K562 (cell line): Measurements from ENCODE around the gene FAF2. TPM values are rescaled to one million over a fixed set of nuclear protein-coding genes. Genes with fewer than 3 reads are reported as not detected.

Experiments
- ADNP ChIP-seq: fragments of 200-800 bp; sonication (Bioruptor generic); IDR thresholded peaks from 2 replicates; pipeline ENCODE4 v1.6.1; 2016; ENCODE audit warnings: missing genetic modification characterization, missing compliant biosample characterization
- BACH1 ChIP-seq: fragments of 200-800 bp; sonication (Bioruptor generic); IDR thresholded peaks from 2 replicates; pipeline ENCODE4 v1.6.1; 2016; ENCODE audit warnings: missing genetic modification characterization, missing compliant biosample characterization
- FOS ChIP-seq: IDR thresholded peaks from 3 replicates; pipeline ENCODE4 v1.6.1; 2011; ENCODE audit not compliant: insufficient read length; ENCODE audit errors: extremely low read depth
- FOXA3 ChIP-seq, 2 experiments: fragments of 450-650 bp in 1 of 2; sonication (generic) in 1 of 2; formaldehyde crosslinking; IDR thresholded peaks in 1 of 2; conservative IDR thresholded peaks in 1 of 2; 2 replicates each; pipeline versions ENCODE4 v1.4.0 to v1.8.0; 2020 to 2022; ENCODE audit warnings: mild to moderate bottlenecking in 2 of 2, missing genetic modification reagents in 1 of 2
- HDGF ChIP-seq: fragments of 450-650 bp; IDR thresholded peaks from 2 replicates; pipeline ENCODE4 v1.6.1; 2016
- NRF1 ChIP-seq, 2 experiments: fragments of 450-650 bp; IDR thresholded peaks in 1 of 2; conservative IDR thresholded peaks in 1 of 2; 2 replicates each; pipeline ENCODE4 v1.6.1; 2014; ENCODE audit warnings: mild to moderate bottlenecking in 2 of 2
- RBBP5 ChIP-seq: fragments of 200-600 bp; sonication (generic); IDR thresholded peaks from 2 replicates; pipeline ENCODE4 v1.6.1; 2012; ENCODE audit warnings: borderline replicate concordance, mild to moderate bottlenecking, low read length, control low read depth, inconsistent platforms; ENCODE audit not compliant: insufficient read depth, poor library complexity, severe bottlenecking
- TSC22D4 ChIP-seq: fragments of 450-650 bp; IDR thresholded peaks from 2 replicates; pipeline ENCODE4 v1.6.1; 2016; ENCODE audit warnings: missing genetic modification characterization, missing biosample characterization, control low read depth
- ZKSCAN3 ChIP-seq: fragments of 250-450 bp; sonication (Bioruptor Pico); IDR thresholded peaks from 2 replicates; pipeline ENCODE4 v1.4.0; 2020
- ZNF143 ChIP-seq: sonication (generic); formaldehyde crosslinking; IDR thresholded peaks from 2 replicates; pipeline ENCODE4 v1.9.0; 2022; ENCODE audit warnings: mild to moderate bottlenecking, missing genetic modification reagents
- ZSCAN29 ChIP-seq: fragments of 450-650 bp; IDR thresholded peaks from 2 replicates; pipeline ENCODE4 v1.6.1; 2017
- polyA plus RNA-seq, 8 experiments: library from polyadenylated mRNA; depleted of rRNA in 4 of 8; stranded (reverse) in 5 of 8; unstranded in 3 of 8; fragments of >200 nt; fragmentation: Nextera tagmentation in 2 of 8; fragmentation: Illumina TruSeq in 1 of 8; extraction: Ambion mirVana in 2 of 8; extraction: Trizol in 1 of 8; gene quantifications; 2 replicates each; pipeline versions ENCODE4 v1.2.1 to v1.2.3, GENCODE V29; 2011 to 2014; ENCODE audit warnings: inconsistent platforms in 1 of 8, missing spikeins in 1 of 8
- total RNA-seq, 7 experiments: library from RNA; depleted of rRNA in 6 of 7; stranded (reverse); fragments of >200 nt in 6 of 7; fragmentation: Illumina TruSeq in 2 of 7; extraction: Trizol in 2 of 7; gene quantifications; 2 replicates each; pipeline versions ENCODE4 v1.2.1 to v1.2.3, GENCODE V29; 2011 to 2021; ENCODE audit warnings: low replicate concordance in 1 of 7
- TF ChIP-seq, protein P1 (sequence below): fragments of 250-450 bp; sonication (Bioruptor Pico); IDR thresholded peaks from 2 replicates; pipeline ENCODE4 v1.8.0; 2022; ENCODE audit warnings: moderate library complexity, mild to moderate bottlenecking, inconsistent platforms
- TF ChIP-seq, protein P2 (sequence below): fragments of 250-450 bp; sonication (Bioruptor Pico); IDR thresholded peaks from 2 replicates; pipeline ENCODE4 v1.4.0; 2020
- TF ChIP-seq, protein P3 (sequence below): fragments of 200-600 bp; sonication (generic); IDR thresholded peaks from one replicate; pipeline ENCODE4 v1.6.1; 2012; ENCODE audit warnings: mild to moderate bottlenecking, low read depth, low read length, inconsistent platforms

Gene FAF2
- total and polyA plus RNA-seq, 9 of the 15 experiments (the other 6 are each of a cell fraction or from before 2014, with no cell fraction given): 25.0 to 44.6 (median 36.1) TPM

DNA sequence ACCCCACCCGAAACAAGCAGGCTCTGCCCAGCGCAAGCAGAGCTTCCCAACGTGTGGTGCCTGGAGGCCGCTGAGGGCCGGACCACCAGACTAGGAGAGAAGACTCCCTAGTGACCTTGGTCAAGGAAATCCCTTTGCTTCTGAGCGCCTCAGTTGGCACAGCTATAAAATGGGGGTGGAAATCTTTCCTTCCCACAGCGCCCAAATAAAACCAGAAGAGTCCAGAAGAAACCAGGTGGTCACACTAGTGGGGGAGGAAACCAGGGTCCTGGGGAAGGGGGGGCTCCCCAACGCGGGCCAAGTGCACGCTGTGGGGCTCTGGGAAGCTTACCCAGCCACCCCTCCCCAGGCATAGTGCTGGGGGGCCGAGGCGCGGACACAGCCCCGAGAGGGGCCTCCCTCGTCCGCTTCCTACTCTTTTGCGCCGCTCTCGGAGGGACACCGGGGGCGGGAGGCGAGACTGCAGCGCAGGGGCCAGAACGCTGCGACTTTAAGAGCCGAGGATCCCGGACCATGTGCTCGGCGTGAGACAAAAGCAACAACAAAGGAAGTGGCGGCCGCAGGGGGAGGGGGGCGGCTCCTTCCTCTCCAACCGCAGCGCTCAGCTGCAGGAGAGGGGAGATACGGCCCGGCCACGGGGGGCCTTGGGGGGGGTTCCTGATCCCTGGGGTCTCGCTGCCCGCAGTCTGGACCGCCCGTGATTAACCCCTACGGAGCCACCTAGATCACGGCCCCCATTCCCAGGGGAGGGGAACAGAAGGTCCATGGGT, 88.1 kb downstream of the FAF2 start (continued):
- TF ChIP-seq, protein P1, sequence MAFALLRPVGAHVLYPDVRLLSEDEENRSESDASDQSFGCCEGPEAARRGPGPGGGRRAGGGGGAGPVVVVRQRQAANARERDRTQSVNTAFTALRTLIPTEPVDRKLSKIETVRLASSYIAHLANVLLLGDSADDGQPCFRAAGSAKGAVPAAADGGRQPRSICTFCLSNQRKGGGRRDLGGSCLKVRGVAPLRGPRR: no peak
- peak in 1 of 2 experiments; percentile 8; a peak in 1 of 4 replicates for TF ChIP-seq FOXA3 (CRISPR knock-in tag; conservative IDR thresholded peaks at IDR 0.05 in 1 of 2, IDR thresholded peaks at IDR 0.05 in 1 of 2)
- TF ChIP-seq BACH1: no peak
- TF ChIP-seq ZNF143 (CRISPR knock-in tag): no peak
- TF ChIP-seq ZSCAN29: no peak
- TF ChIP-seq HDGF: no peak
- peak; percentile 46 for TF ChIP-seq RBBP5
- no peak for TF ChIP-seq TSC22D4 (tag)
- no peak for TF ChIP-seq ZKSCAN3
- no peak for TF ChIP-seq NRF1 (conservative IDR thresholded peaks at IDR 0.05 in 1 of 2, IDR thresholded peaks at IDR 0.05 in 1 of 2)
- TF ChIP-seq ADNP (tag): no peak
- TF ChIP-seq, protein P2, sequence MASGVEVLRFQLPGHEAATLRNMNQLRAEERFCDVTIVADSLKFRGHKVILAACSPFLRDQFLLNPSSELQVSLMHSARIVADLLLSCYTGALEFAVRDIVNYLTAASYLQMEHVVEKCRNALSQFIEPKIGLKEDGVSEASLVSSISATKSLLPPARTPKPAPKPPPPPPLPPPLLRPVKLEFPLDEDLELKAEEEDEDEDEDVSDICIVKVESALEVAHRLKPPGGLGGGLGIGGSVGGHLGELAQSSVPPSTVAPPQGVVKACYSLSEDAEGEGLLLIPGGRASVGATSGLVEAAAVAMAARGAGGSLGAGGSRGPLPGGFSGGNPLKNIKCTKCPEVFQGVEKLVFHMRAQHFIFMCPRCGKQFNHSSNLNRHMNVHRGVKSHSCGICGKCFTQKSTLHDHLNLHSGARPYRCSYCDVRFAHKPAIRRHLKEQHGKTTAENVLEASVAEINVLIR (CRISPR knock-in tag): no peak
- TF ChIP-seq, protein P3, sequence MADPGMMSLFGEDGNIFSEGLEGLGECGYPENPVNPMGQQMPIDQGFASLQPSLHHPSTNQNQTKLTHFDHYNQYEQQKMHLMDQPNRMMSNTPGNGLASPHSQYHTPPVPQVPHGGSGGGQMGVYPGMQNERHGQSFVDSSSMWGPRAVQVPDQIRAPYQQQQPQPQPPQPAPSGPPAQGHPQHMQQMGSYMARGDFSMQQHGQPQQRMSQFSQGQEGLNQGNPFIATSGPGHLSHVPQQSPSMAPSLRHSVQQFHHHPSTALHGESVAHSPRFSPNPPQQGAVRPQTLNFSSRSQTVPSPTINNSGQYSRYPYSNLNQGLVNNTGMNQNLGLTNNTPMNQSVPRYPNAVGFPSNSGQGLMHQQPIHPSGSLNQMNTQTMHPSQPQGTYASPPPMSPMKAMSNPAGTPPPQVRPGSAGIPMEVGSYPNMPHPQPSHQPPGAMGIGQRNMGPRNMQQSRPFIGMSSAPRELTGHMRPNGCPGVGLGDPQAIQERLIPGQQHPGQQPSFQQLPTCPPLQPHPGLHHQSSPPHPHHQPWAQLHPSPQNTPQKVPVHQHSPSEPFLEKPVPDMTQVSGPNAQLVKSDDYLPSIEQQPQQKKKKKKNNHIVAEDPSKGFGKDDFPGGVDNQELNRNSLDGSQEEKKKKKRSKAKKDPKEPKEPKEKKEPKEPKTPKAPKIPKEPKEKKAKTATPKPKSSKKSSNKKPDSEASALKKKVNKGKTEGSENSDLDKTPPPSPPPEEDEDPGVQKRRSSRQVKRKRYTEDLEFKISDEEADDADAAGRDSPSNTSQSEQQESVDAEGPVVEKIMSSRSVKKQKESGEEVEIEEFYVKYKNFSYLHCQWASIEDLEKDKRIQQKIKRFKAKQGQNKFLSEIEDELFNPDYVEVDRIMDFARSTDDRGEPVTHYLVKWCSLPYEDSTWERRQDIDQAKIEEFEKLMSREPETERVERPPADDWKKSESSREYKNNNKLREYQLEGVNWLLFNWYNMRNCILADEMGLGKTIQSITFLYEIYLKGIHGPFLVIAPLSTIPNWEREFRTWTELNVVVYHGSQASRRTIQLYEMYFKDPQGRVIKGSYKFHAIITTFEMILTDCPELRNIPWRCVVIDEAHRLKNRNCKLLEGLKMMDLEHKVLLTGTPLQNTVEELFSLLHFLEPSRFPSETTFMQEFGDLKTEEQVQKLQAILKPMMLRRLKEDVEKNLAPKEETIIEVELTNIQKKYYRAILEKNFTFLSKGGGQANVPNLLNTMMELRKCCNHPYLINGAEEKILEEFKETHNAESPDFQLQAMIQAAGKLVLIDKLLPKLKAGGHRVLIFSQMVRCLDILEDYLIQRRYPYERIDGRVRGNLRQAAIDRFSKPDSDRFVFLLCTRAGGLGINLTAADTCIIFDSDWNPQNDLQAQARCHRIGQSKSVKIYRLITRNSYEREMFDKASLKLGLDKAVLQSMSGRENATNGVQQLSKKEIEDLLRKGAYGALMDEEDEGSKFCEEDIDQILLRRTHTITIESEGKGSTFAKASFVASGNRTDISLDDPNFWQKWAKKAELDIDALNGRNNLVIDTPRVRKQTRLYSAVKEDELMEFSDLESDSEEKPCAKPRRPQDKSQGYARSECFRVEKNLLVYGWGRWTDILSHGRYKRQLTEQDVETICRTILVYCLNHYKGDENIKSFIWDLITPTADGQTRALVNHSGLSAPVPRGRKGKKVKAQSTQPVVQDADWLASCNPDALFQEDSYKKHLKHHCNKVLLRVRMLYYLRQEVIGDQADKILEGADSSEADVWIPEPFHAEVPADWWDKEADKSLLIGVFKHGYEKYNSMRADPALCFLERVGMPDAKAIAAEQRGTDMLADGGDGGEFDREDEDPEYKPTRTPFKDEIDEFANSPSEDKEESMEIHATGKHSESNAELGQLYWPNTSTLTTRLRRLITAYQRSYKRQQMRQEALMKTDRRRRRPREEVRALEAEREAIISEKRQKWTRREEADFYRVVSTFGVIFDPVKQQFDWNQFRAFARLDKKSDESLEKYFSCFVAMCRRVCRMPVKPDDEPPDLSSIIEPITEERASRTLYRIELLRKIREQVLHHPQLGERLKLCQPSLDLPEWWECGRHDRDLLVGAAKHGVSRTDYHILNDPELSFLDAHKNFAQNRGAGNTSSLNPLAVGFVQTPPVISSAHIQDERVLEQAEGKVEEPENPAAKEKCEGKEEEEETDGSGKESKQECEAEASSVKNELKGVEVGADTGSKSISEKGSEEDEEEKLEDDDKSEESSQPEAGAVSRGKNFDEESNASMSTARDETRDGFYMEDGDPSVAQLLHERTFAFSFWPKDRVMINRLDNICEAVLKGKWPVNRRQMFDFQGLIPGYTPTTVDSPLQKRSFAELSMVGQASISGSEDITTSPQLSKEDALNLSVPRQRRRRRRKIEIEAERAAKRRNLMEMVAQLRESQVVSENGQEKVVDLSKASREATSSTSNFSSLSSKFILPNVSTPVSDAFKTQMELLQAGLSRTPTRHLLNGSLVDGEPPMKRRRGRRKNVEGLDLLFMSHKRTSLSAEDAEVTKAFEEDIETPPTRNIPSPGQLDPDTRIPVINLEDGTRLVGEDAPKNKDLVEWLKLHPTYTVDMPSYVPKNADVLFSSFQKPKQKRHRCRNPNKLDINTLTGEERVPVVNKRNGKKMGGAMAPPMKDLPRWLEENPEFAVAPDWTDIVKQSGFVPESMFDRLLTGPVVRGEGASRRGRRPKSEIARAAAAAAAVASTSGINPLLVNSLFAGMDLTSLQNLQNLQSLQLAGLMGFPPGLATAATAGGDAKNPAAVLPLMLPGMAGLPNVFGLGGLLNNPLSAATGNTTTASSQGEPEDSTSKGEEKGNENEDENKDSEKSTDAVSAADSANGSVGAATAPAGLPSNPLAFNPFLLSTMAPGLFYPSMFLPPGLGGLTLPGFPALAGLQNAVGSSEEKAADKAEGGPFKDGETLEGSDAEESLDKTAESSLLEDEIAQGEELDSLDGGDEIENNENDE: no peak
- no peak for TF ChIP-seq FOS
